K562 (cell line): Measurements from ENCODE around the gene PPP1R15A. TPM values are rescaled to one million over a fixed set of nuclear protein-coding genes. Genes with fewer than 3 reads are reported as not detected.
A peak's percentile ranks its signal among the peaks of the same experiment; 100 is the strongest.

Experiments used
- BRD4 ChIP-seq: fragments of 200-600 bp; sonication (generic); IDR thresholded peaks from 2 replicates; pipeline ENCODE4 v1.6.1; 2017; ENCODE audit warnings: inconsistent platforms
- C11orf30 ChIP-seq: fragments of 450-650 bp; IDR thresholded peaks from 2 replicates; pipeline ENCODE4 v1.6.1; 2016; ENCODE audit warnings: low read depth, mild to moderate bottlenecking
- ELF2 ChIP-seq: fragments of 250-450 bp; sonication (Bioruptor Pico); IDR thresholded peaks from 2 replicates; pipeline ENCODE4 v1.5.0; 2021; ENCODE audit warnings: mild to moderate bottlenecking
- EP300 ChIP-seq: IDR thresholded peaks from 2 replicates; pipeline ENCODE4 v1.6.1; 2012; ENCODE audit warnings: low read length, improper control_type of control experiment
- FOXA3 ChIP-seq, 2 experiments: fragments of 450-650 bp in 1 of 2; sonication (generic) in 1 of 2; formaldehyde crosslinking; IDR thresholded peaks in 1 of 2; conservative IDR thresholded peaks in 1 of 2; 2 replicates each; pipeline versions ENCODE4 v1.4.0 to v1.8.0; 2020 to 2022; ENCODE audit warnings: mild to moderate bottlenecking in 2 of 2, missing genetic modification reagents in 1 of 2
- GTF2E2 ChIP-seq: fragments of 200-800 bp; sonication (Bioruptor generic); IDR thresholded peaks from 2 replicates; pipeline ENCODE4 v1.6.1; 2016; ENCODE audit warnings: missing genetic modification characterization, missing compliant biosample characterization
- HDAC1 ChIP-seq, 2 experiments: fragments of 450-650 bp; IDR thresholded peaks; 2 replicates each; pipeline ENCODE4 v1.6.1; 2016 to 2017; ENCODE audit warnings: inconsistent platforms in 1 of 2, mild to moderate bottlenecking in 1 of 2, moderate library complexity in 1 of 2
- POLR2B ChIP-seq: fragments of 450-650 bp; IDR thresholded peaks from 2 replicates; pipeline ENCODE4 v1.6.1; 2018; ENCODE audit warnings: low read depth; ENCODE audit not compliant: partially characterized antibody
- RBM17 ChIP-seq: fragments of 200-400 bp; formaldehyde crosslinking; IDR thresholded peaks from 2 replicates; pipeline ENCODE4 v1.6.1; 2017; ENCODE audit warnings: low read depth, mild to moderate bottlenecking, low read length, borderline replicate concordance
- STAT5A ChIP-seq: IDR thresholded peaks from 2 replicates; pipeline ENCODE4 v1.6.1; 2012; ENCODE audit warnings: low read length, inconsistent platforms, borderline replicate concordance
- YY1 ChIP-seq, 3 experiments: IDR thresholded peaks; 2 replicates each; pipeline ENCODE4 v1.6.1; 2011; ENCODE audit warnings: low read length in 2 of 3, mild to moderate bottlenecking in 2 of 3, moderate library complexity in 2 of 3, borderline replicate concordance in 1 of 3, control low read depth in 1 of 3, low read depth in 1 of 3; ENCODE audit not compliant: insufficient read depth in 3 of 3, insufficient replicate concordance in 2 of 3, control insufficient read depth in 1 of 3, insufficient read length in 1 of 3; ENCODE audit errors: extremely low read depth in 1 of 3
- ZBTB17 ChIP-seq: fragments of 450-650 bp; formaldehyde crosslinking; IDR thresholded peaks from 2 replicates; pipeline ENCODE4 v1.4.0; 2020; ENCODE audit warnings: mild to moderate bottlenecking
- ZC3H4 ChIP-seq: sonication (generic); formaldehyde crosslinking; IDR thresholded peaks from 2 replicates; pipeline ENCODE4 v1.9.0; 2021; ENCODE audit warnings: missing genetic modification reagents, borderline replicate concordance
- ZC3H8 ChIP-seq: fragments of 450-650 bp; IDR thresholded peaks from 2 replicates; pipeline ENCODE4 v1.6.1; 2017
- ZFX ChIP-seq: sonication (generic); formaldehyde crosslinking; IDR thresholded peaks from 2 replicates; pipeline ENCODE4 v1.8.0; 2022; ENCODE audit warnings: mild to moderate bottlenecking, missing genetic modification reagents, moderate library complexity
- ZNF644 ChIP-seq: fragments of 200-800 bp; sonication (Bioruptor generic); IDR thresholded peaks from 2 replicates; pipeline ENCODE4 v1.6.1; 2016; ENCODE audit warnings: low read depth, missing genetic modification characterization, missing compliant biosample characterization
- polyA plus RNA-seq, 8 experiments: library from polyadenylated mRNA; depleted of rRNA in 4 of 8; stranded (reverse) in 5 of 8; unstranded in 3 of 8; fragments of >200 nt; fragmentation: Nextera tagmentation in 2 of 8; fragmentation: Illumina TruSeq in 1 of 8; extraction: Ambion mirVana in 2 of 8; extraction: Trizol in 1 of 8; gene quantifications; 2 replicates each; pipeline versions ENCODE4 v1.2.1 to v1.2.3, GENCODE V29; 2011 to 2014; ENCODE audit warnings: inconsistent platforms in 1 of 8, missing spikeins in 1 of 8
- total RNA-seq, 7 experiments: library from RNA; depleted of rRNA in 6 of 7; stranded (reverse); fragments of >200 nt in 6 of 7; fragmentation: Illumina TruSeq in 2 of 7; extraction: Trizol in 2 of 7; gene quantifications; 2 replicates each; pipeline versions ENCODE4 v1.2.1 to v1.2.3, GENCODE V29; 2011 to 2021; ENCODE audit warnings: low replicate concordance in 1 of 7
- TF ChIP-seq, protein P1 (sequence below): fragments of 250-450 bp; sonication (Bioruptor Pico); IDR thresholded peaks from 2 replicates; pipeline ENCODE4 v1.4.0; 2020; ENCODE audit warnings: mild to moderate bottlenecking, moderate library complexity
- TF ChIP-seq, protein P2 (sequence below), 2 experiments: fragments of 450-650 bp; conservative IDR thresholded peaks; 2 replicates each; pipeline ENCODE4 v1.6.1; 2017; ENCODE audit warnings: mild to moderate bottlenecking in 2 of 2, moderate library complexity in 2 of 2
- TF ChIP-seq, protein P3 (sequence below): sonication (generic); formaldehyde crosslinking; IDR thresholded peaks from 2 replicates; pipeline ENCODE4 v1.8.0; 2023; ENCODE audit warnings: missing genetic modification reagents, mild to moderate bottlenecking, borderline replicate concordance

The PPP1R15A gene
- total and polyA plus RNA-seq, 9 of the 15 experiments (the other 6 are each of a cell fraction or from before 2014, with no cell fraction given): 0.42 to 73.7 (median 44.0) TPM

DNA sequence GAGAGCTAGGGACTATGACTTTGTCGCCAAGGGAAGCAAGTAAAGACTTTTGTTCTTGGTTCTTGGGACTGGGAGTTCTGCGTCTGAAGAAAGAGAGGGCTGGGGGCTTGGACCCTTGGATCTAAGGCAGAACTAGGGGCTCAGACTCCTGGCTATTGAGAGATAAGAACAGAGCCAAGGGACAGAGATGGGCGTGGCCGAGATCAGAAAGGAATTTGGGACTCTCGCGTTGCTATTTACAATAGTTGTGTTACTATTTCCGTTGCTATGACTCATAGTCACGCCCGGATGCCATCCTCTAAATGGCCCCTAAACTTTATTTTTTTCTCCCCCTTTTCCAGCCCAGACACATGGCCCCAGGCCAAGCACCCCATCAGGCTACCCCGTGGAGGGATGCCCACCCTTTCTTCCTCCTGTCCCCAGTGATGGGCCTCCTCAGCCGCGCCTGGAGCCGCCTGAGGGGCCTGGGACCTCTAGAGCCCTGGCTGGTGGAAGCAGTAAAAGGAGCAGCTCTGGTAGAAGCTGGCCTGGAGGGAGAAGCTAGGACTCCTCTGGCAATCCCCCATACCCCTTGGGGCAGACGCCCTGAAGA is 759 bp downstream of the PPP1R15A start (continued):
- TF ChIP-seq BRD4 (0 out of 2 replicates have a peak, but pooled peaks have one; percentile 12), FOXA3 (CRISPR knock-in tag; conservative IDR thresholded peaks at IDR 0.05 in 1 of 2, IDR thresholded peaks at IDR 0.05 in 1 of 2) (peak; percentile 54 to 89; a peak in 2 of 4 replicates), EP300 (peak; percentile 79), GTF2E2 (tag) (no peak; the same call in 1 of the 2 replicates), ZC3H4 (CRISPR knock-in tag) (no peak; the same call in 1 of the 2 replicates), ELF2 (CRISPR knock-in tag) (0 out of 2 replicates have a peak, but pooled peaks have one; percentile 57), ZBTB17 (CRISPR knock-in tag) (peak; percentile 25; the same call in 1 of the 2 replicates), C11orf30 (no peak), ZNF644 (tag) (no peak), STAT5A (no peak), YY1 (IDR thresholded peaks at IDR 0.05; ENCODE audit: borderline replicate concordance in 1 of 3, control insufficient read depth in 1 of 3, extremely low read depth in 1 of 3, insufficient read depth in 3 of 3, insufficient read length in 1 of 3, insufficient replicate concordance in 2 of 3, low read depth in 1 of 3, low read length in 2 of 3) (no peak), ZC3H8 (no peak), HDAC1 (IDR thresholded peaks at IDR 0.05) (no peak), POLR2B (no peak), ZFX (CRISPR knock-in tag) (0 out of 2 replicates have a peak, but pooled peaks have one; percentile 61), RBM17 (no peak)
- TF ChIP-seq, protein P1, sequence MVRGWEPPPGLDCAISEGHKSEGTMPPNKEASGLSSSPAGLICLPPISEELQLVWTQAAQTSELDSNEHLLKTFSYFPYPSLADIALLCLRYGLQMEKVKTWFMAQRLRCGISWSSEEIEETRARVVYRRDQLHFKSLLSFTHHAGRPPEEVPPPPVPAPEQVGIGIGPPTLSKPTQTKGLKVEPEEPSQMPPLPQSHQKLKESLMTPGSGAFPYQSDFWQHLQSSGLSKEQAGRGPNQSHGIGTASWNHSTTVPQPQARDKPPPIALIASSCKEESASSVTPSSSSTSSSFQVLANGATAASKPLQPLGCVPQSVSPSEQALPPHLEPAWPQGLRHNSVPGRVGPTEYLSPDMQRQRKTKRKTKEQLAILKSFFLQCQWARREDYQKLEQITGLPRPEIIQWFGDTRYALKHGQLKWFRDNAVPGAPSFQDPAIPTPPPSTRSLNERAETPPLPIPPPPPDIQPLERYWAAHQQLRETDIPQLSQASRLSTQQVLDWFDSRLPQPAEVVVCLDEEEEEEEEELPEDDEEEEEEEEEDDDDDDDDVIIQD (CRISPR knock-in tag): no peak
- TF ChIP-seq, protein P2, sequence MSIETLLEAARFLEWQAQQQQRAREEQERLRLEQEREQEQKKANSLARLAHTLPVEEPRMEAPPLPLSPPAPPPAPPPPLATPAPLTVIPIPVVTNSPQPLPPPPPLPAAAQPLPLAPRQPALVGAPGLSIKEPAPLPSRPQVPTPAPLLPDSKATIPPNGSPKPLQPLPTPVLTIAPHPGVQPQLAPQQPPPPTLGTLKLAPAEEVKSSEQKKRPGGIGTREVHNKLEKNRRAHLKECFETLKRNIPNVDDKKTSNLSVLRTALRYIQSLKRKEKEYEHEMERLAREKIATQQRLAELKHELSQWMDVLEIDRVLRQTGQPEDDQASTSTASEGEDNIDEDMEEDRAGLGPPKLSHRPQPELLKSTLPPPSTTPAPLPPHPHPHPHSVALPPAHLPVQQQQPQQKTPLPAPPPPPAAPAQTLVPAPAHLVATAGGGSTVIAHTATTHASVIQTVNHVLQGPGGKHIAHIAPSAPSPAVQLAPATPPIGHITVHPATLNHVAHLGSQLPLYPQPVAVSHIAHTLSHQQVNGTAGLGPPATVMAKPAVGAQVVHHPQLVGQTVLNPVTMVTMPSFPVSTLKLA (conservative IDR thresholded peaks at IDR 0.05): no peak
- TF ChIP-seq, protein P3, sequence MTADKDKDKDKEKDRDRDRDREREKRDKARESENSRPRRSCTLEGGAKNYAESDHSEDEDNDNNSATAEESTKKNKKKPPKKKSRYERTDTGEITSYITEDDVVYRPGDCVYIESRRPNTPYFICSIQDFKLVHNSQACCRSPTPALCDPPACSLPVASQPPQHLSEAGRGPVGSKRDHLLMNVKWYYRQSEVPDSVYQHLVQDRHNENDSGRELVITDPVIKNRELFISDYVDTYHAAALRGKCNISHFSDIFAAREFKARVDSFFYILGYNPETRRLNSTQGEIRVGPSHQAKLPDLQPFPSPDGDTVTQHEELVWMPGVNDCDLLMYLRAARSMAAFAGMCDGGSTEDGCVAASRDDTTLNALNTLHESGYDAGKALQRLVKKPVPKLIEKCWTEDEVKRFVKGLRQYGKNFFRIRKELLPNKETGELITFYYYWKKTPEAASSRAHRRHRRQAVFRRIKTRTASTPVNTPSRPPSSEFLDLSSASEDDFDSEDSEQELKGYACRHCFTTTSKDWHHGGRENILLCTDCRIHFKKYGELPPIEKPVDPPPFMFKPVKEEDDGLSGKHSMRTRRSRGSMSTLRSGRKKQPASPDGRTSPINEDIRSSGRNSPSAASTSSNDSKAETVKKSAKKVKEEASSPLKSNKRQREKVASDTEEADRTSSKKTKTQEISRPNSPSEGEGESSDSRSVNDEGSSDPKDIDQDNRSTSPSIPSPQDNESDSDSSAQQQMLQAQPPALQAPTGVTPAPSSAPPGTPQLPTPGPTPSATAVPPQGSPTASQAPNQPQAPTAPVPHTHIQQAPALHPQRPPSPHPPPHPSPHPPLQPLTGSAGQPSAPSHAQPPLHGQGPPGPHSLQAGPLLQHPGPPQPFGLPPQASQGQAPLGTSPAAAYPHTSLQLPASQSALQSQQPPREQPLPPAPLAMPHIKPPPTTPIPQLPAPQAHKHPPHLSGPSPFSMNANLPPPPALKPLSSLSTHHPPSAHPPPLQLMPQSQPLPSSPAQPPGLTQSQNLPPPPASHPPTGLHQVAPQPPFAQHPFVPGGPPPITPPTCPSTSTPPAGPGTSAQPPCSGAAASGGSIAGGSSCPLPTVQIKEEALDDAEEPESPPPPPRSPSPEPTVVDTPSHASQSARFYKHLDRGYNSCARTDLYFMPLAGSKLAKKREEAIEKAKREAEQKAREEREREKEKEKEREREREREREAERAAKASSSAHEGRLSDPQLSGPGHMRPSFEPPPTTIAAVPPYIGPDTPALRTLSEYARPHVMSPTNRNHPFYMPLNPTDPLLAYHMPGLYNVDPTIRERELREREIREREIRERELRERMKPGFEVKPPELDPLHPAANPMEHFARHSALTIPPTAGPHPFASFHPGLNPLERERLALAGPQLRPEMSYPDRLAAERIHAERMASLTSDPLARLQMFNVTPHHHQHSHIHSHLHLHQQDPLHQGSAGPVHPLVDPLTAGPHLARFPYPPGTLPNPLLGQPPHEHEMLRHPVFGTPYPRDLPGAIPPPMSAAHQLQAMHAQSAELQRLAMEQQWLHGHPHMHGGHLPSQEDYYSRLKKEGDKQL (CRISPR knock-in tag): no peak
